Measurements from ENCODE around the gene ISL2. TPM values are rescaled to one million over a fixed set of nuclear protein-coding genes. Genes with fewer than 3 reads are reported as not detected.

ISL2 gene
- total RNA-seq, 4 donors from 2014 or later: 0.67 to 11.6 TPM; not detected in 2

GRCh38 chr15:76321602-76322001 is 15.0 kb upstream of the ISL2 start:
- DNase-seq: no peak
- no peak overlapping the region for H3K27ac ChIP-seq
- no peak overlapping the region for H3K4me3 ChIP-seq
- H3K4me1 ChIP-seq: no peaks in the 10 kb centered on the region
- no peaks in the 10 kb centered on the region for H3K9me3 ChIP-seq
- H3K27me3 ChIP-seq: no peaks in the 10 kb centered on the region
- TF ChIP-seq CTCF (IDR thresholded peaks at IDR 0.05) (no peak), POLR2A (IDR thresholded peaks at IDR 0.05) (no peak)
- no peaks in the 10 kb centered on the region for H3K36me3 ChIP-seq

- Histone ChIP-seq H3K27ac (no peak overlapping the region), H3K36me3 (no peaks in the 10 kb centered on the region), H3K27me3 (no peaks in the 10 kb centered on the region), H3K9me3 (no peaks in the 10 kb centered on the region), H3K4me3 (no peak overlapping the region), H3K4me1 (no peaks in the 10 kb centered on the region)
- DNase-seq: no peak
- TF ChIP-seq CTCF (IDR thresholded peaks at IDR 0.05) (no peak), POLR2A (IDR thresholded peaks at IDR 0.05) (no peak)
These were observed 12.5 kb upstream of the ISL2 start for GRCh38 chr15:76324066-76324465.

- H3K27ac ChIP-seq: no peak overlapping the region
- no peak for DNase-seq
- H3K27me3 ChIP-seq: no peaks in the 10 kb centered on the region
- H3K4me3 ChIP-seq: no peak overlapping the region
- no peaks in the 10 kb centered on the region for H3K4me1 ChIP-seq
- TF ChIP-seq CTCF (IDR thresholded peaks at IDR 0.05) (no peak), POLR2A (IDR thresholded peaks at IDR 0.05) (no peak)
- H3K9me3 ChIP-seq: no peaks in the 10 kb centered on the region
- H3K36me3 ChIP-seq: no peaks in the 10 kb centered on the region
These were observed 10.9 kb upstream of the ISL2 start for GRCh38 chr15:76325704-76326103.

GRCh38 chr15:76327191-76328105 is 9.1 kb upstream of the ISL2 start:
- H3K36me3 ChIP-seq: no peaks in the 10 kb centered on the region
- no peaks in the 10 kb centered on the region for H3K4me1 ChIP-seq
- no peak for DNase-seq
- H3K27ac ChIP-seq: no peak overlapping the region
- no peak overlapping the region for H3K4me3 ChIP-seq
- no peaks in the 10 kb centered on the region for H3K9me3 ChIP-seq
- no peaks in the 10 kb centered on the region for H3K27me3 ChIP-seq
- TF ChIP-seq CTCF (IDR thresholded peaks at IDR 0.05): no peak
- no peak for TF ChIP-seq POLR2A (IDR thresholded peaks at IDR 0.05)

- Histone ChIP-seq H3K4me3 (no peak overlapping the region), H3K4me1 (no peaks in the 10 kb centered on the region), H3K27ac (no peak overlapping the region), H3K27me3 (no peaks in the 10 kb centered on the region), H3K36me3 (no peaks in the 10 kb centered on the region), H3K9me3 (no peaks in the 10 kb centered on the region)
- TF ChIP-seq CTCF (IDR thresholded peaks at IDR 0.05) (no peak), POLR2A (IDR thresholded peaks at IDR 0.05) (no peak)
- DNase-seq: no peak
These were observed 8.4 kb upstream of the ISL2 start for GRCh38 chr15:76328106-76328696.

Data from Peyer's patch (tissue), 4 donors.